GM21528 (cell line): Measurements from ENCODE around the gene GOLIM4.

Source experiments
- ATAC-seq: cut with Tn5 transposase; IDR thresholded peaks from one replicate; pipeline ENCODE4 v1.9.1; 2021; ENCODE audit warnings: mild to moderate bottlenecking, moderate library complexity; ENCODE audit not compliant: unreplicated experiment, low FRiP score

GOLIM4 gene

GRCh38 chr3:168006584-168006983 is 89.1 kb downstream of the GOLIM4 start:
- ATAC-seq, result no peak

- no peak for ATAC-seq
Measured at GRCh38 chr3:168003911-168004310, 91.8 kb downstream of the GOLIM4 start.

GRCh38 chr3:168002786-168003368 is 92.8 kb downstream of the GOLIM4 start:
- no peak for ATAC-seq

GRCh38 chr3:168001244-168001643 is 94.5 kb downstream of the GOLIM4 start:
- ATAC-seq, result no peak

- no peak for ATAC-seq
Measured at GRCh38 chr3:167998253-167998652, 97.5 kb downstream of the GOLIM4 start.

- no peak for ATAC-seq
Measured at GRCh38 chr3:167996514-167996913, 99.2 kb downstream of the GOLIM4 start.

- no peak for ATAC-seq
Measured at GRCh38 chr3:167992381-167992780, 103.3 kb downstream of the GOLIM4 start.

- no peak for ATAC-seq
Measured at GRCh38 chr3:167991213-167991612, 104.5 kb downstream of the GOLIM4 start.

- no peak for ATAC-seq
Measured at GRCh38 chr3:167989999-167990398, 105.7 kb downstream of the GOLIM4 start.

- ATAC-seq, result no peak
Measured at GRCh38 chr3:167989066-167989465, 106.7 kb downstream of the GOLIM4 start.

GRCh38 chr3:167983583-167983982 is 112.1 kb downstream of the GOLIM4 start:
- ATAC-seq, result no peak

GRCh38 chr3:167978486-167978885 is 117.2 kb downstream of the GOLIM4 start:
- no peak for ATAC-seq

GRCh38 chr3:167978071-167978470 is 117.7 kb downstream of the GOLIM4 start:
- no peak for ATAC-seq

GRCh38 chr3:167976516-167977361 is 119.0 kb downstream of the GOLIM4 start:
- ATAC-seq, result no peak

- ATAC-seq, result no peak
Measured at GRCh38 chr3:167973901-167974300, 121.8 kb downstream of the GOLIM4 start.

- ATAC-seq, result no peak
Measured at GRCh38 chr3:167973046-167973445, 122.7 kb downstream of the GOLIM4 start.

GRCh38 chr3:167972502-167972901 is 123.2 kb downstream of the GOLIM4 start:
- ATAC-seq, result no peak

GRCh38 chr3:167969548-167969947 is 126.2 kb downstream of the GOLIM4 start:
- ATAC-seq, result no peak

GRCh38 chr3:167967257-167968036 is 128.3 kb downstream of the GOLIM4 start:
- no peak for ATAC-seq
